ENCODE measurements around the gene ADRA1B.

The ADRA1B gene

DNA sequence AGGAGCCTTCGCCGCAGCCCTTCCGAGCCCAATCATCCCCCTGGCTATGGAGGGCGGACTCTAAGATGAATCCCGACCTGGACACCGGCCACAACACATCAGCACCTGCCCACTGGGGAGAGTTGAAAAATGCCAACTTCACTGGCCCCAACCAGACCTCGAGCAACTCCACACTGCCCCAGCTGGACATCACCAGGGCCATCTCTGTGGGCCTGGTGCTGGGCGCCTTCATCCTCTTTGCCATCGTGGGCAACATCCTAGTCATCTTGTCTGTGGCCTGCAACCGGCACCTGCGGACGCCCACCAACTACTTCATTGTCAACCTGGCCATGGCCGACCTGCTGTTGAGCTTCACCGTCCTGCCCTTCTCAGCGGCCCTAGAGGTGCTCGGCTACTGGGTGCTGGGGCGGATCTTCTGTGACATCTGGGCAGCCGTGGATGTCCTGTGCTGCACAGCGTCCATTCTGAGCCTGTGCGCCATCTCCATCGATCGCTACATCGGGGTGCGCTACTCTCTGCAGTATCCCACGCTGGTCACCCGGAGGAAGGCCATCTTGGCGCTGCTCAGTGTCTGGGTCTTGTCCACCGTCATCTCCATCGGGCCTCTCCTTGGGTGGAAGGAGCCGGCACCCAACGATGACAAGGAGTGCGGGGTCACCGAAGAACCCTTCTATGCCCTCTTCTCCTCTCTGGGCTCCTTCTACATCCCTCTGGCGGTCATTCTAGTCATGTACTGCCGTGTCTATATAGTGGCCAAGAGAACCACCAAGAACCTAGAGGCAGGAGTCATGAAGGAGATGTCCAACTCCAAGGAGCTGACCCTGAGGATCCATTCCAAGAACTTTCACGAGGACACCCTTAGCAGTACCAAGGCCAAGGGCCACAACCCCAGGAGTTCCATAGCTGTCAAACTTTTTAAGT, 819 bp downstream of the ADRA1B start:
- no peaks in the 10 kb centered on the region for H3K79me1 ChIP-seq (replicated peaks; ENCODE audit: low read length, poor library complexity, severe bottlenecking)
- no peak overlapping the region for H3K18ac ChIP-seq (ENCODE audit: low read depth in 1 of 2, low read length in 2 of 2)
- DNase-seq: no peak
- no peak overlapping the region for H3K14ac ChIP-seq (ENCODE audit: low read length in 2 of 2)
- 88% methylated on average over 36 of the region's 36 CpGs for WGBS
- H2BK120ac ChIP-seq (ENCODE audit: low read depth, low read length): no peak overlapping the region
- H2BK12ac ChIP-seq (ENCODE audit: low read length in 2 of 2): peak overlapping the region in 1 of 2 experiments; percentile 43
- H2BK15ac ChIP-seq (ENCODE audit: low read depth, poor library complexity, severe bottlenecking): peak overlapping the region; percentile 15
- H3K23ac ChIP-seq (ENCODE audit: low read length in 2 of 2): peak overlapping the region in 1 of 2 experiments; percentile 23
- H3K4ac ChIP-seq (ENCODE audit: low read depth in 1 of 2, low read length in 2 of 2): no peak overlapping the region
- no peak overlapping the region for H3K27ac ChIP-seq (ENCODE audit: low read length, poor library complexity, severe bottlenecking)
- H2BK5ac ChIP-seq (ENCODE audit: low read depth, low read length, poor library complexity, severe bottlenecking): no peak overlapping the region
- peaks cover 0 to 74% of the 10 kb centered on the region in 2 experiments for H3K27me3 ChIP-seq (ENCODE audit: control insufficient read depth in 1 of 2, insufficient read depth in 1 of 2, low read length in 2 of 2)
- H3K36me3 ChIP-seq (ENCODE audit: control insufficient read depth in 1 of 2, insufficient read depth in 2 of 2, low read depth in 1 of 2, low read length in 2 of 2): no peaks in the 10 kb centered on the region
- peak overlapping the region; percentile 50 for H2AK5ac ChIP-seq (ENCODE audit: low read length, severe bottlenecking)
- peak overlapping the region; percentile 87 for H3K4me2 ChIP-seq (ENCODE audit: low read length, poor library complexity, severe bottlenecking)
- H3K9me3 ChIP-seq (ENCODE audit: control insufficient read depth, low read length): no peaks in the 10 kb centered on the region
- no peak overlapping the region for H4K91ac ChIP-seq (ENCODE audit: low read length)
- no peak overlapping the region for H4K8ac ChIP-seq (ENCODE audit: low read length)
- H3K9ac ChIP-seq (ENCODE audit: low read length): no peak overlapping the region
- H2AFZ ChIP-seq (ENCODE audit: low read depth, low read length): peak overlapping the region; percentile 18
- peak overlapping the region in 1 of 2 experiments; percentile 48 for H3K4me3 ChIP-seq (ENCODE audit: insufficient read depth in 1 of 2, low read depth in 1 of 2, low read length in 2 of 2)
- H3K4me1 ChIP-seq (ENCODE audit: control insufficient read depth, insufficient read depth, low read depth, low read length): peaks cover 26% of the 10 kb centered on the region

DNA sequence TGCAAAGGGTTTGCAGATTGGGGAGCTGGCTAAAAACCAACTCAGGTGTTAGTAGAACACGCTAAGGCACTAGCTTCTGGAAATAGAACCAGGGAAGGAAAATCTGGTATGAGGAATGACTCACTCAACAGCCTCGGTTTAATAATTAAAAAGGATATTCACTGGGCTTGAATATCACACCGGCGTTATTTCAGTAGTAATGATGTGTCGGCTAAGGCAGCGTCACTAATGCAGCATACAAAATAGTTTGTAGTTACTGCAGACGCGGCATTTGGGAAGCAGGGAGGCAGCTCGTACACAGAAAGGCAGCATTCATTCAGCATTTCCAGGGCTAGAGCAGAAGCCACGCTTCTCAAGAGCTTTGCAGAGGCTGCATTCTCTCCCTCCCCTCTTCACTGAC, 1.7 kb downstream of the ADRA1B start:
- Histone ChIP-seq H4K91ac (ENCODE audit: low read length) (no peak overlapping the region), H3K36me3 (ENCODE audit: control insufficient read depth in 1 of 2, insufficient read depth in 2 of 2, low read depth in 1 of 2, low read length in 2 of 2) (no peaks in the 10 kb centered on the region), H3K79me1 (replicated peaks; ENCODE audit: low read length, poor library complexity, severe bottlenecking) (no peaks in the 10 kb centered on the region), H3K9me3 (ENCODE audit: control insufficient read depth, low read length) (no peaks in the 10 kb centered on the region), H3K9ac (ENCODE audit: low read length) (no peak overlapping the region), H4K8ac (ENCODE audit: low read length) (no peak overlapping the region), H2BK5ac (ENCODE audit: low read depth, low read length, poor library complexity, severe bottlenecking) (no peak overlapping the region), H3K18ac (ENCODE audit: low read depth in 1 of 2, low read length in 2 of 2) (no peak overlapping the region), H3K4me1 (ENCODE audit: control insufficient read depth, insufficient read depth, low read depth, low read length) (peaks cover 22% of the 10 kb centered on the region), H3K4me3 (ENCODE audit: insufficient read depth in 1 of 2, low read depth in 1 of 2, low read length in 2 of 2) (no peak overlapping the region), H3K4ac (ENCODE audit: low read depth in 1 of 2, low read length in 2 of 2) (no peak overlapping the region), H3K14ac (ENCODE audit: low read length in 2 of 2) (no peak overlapping the region), H2AFZ (ENCODE audit: low read depth, low read length) (no peak overlapping the region), H2AK5ac (ENCODE audit: low read length, severe bottlenecking) (no peak overlapping the region), H3K27me3 (ENCODE audit: control insufficient read depth in 1 of 2, insufficient read depth in 1 of 2, low read length in 2 of 2) (peaks cover 0 to 82% of the 10 kb centered on the region in 2 experiments), H2BK120ac (ENCODE audit: low read depth, low read length) (no peak overlapping the region), H3K4me2 (ENCODE audit: low read length, poor library complexity, severe bottlenecking) (peak overlapping the region; percentile 79), H3K23ac (ENCODE audit: low read length in 2 of 2) (no peak overlapping the region), H2BK15ac (ENCODE audit: low read depth, poor library complexity, severe bottlenecking) (no peak overlapping the region), H2BK12ac (ENCODE audit: low read length in 2 of 2) (no peak overlapping the region), H3K27ac (ENCODE audit: low read length, poor library complexity, severe bottlenecking) (peak overlapping the region; percentile 15)
- no peak for DNase-seq
- WGBS: 91% methylated on average over 10 of the region's 10 CpGs

DNA sequence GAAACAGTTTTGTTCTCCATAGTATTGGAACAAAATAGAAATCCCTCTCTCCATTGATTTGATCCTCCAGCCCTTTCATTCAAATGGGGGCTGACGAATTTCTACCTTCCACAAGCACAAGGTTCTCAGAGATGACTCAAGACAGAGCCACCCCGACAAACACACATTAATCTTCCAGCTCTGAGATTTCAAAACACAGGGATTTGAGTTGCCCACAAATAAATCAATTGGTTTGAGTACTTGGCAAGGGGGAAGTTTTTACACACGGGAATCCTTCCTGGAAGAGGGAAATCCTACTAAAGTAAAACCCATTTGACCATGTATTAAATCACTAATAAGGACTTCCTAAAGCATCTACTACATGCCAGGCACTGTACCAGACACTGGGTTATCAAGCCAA, 5.4 kb downstream of the ADRA1B start:
- H2BK5ac ChIP-seq (ENCODE audit: low read depth, low read length, poor library complexity, severe bottlenecking): no peak overlapping the region
- no peaks in the 10 kb centered on the region for H3K79me1 ChIP-seq (replicated peaks; ENCODE audit: low read length, poor library complexity, severe bottlenecking)
- peaks cover 0 to 75% of the 10 kb centered on the region in 2 experiments for H3K27me3 ChIP-seq (ENCODE audit: control insufficient read depth in 1 of 2, insufficient read depth in 1 of 2, low read length in 2 of 2)
- H3K9ac ChIP-seq (ENCODE audit: low read length): no peak overlapping the region
- peaks cover 13% of the 10 kb centered on the region for H3K4me1 ChIP-seq (ENCODE audit: control insufficient read depth, insufficient read depth, low read depth, low read length)
- no peak overlapping the region for H3K4ac ChIP-seq (ENCODE audit: low read depth in 1 of 2, low read length in 2 of 2)
- DNase-seq: no peak
- H2BK120ac ChIP-seq (ENCODE audit: low read depth, low read length): no peak overlapping the region
- H3K36me3 ChIP-seq (ENCODE audit: control insufficient read depth in 1 of 2, insufficient read depth in 2 of 2, low read depth in 1 of 2, low read length in 2 of 2): no peaks in the 10 kb centered on the region
- H2BK12ac ChIP-seq (ENCODE audit: low read length in 2 of 2): no peak overlapping the region
- no peak overlapping the region for H3K4me2 ChIP-seq (ENCODE audit: low read length, poor library complexity, severe bottlenecking)
- H3K4me3 ChIP-seq (ENCODE audit: insufficient read depth in 1 of 2, low read depth in 1 of 2, low read length in 2 of 2): no peak overlapping the region
- H4K91ac ChIP-seq (ENCODE audit: low read length): no peak overlapping the region
- no peak overlapping the region for H3K14ac ChIP-seq (ENCODE audit: low read length in 2 of 2)
- no peaks in the 10 kb centered on the region for H3K9me3 ChIP-seq (ENCODE audit: control insufficient read depth, low read length)
- H2AK5ac ChIP-seq (ENCODE audit: low read length, severe bottlenecking): no peak overlapping the region
- H3K18ac ChIP-seq (ENCODE audit: low read depth in 1 of 2, low read length in 2 of 2): no peak overlapping the region
- H2BK15ac ChIP-seq (ENCODE audit: low read depth, poor library complexity, severe bottlenecking): no peak overlapping the region
- no peak overlapping the region for H3K27ac ChIP-seq (ENCODE audit: low read length, poor library complexity, severe bottlenecking)
- H3K23ac ChIP-seq (ENCODE audit: low read length in 2 of 2): no peak overlapping the region
- H4K8ac ChIP-seq (ENCODE audit: low read length): no peak overlapping the region
- WGBS: 33% methylated on average over 2 of the region's 3 CpGs
- H2AFZ ChIP-seq (ENCODE audit: low read depth, low read length): no peak overlapping the region

DNA sequence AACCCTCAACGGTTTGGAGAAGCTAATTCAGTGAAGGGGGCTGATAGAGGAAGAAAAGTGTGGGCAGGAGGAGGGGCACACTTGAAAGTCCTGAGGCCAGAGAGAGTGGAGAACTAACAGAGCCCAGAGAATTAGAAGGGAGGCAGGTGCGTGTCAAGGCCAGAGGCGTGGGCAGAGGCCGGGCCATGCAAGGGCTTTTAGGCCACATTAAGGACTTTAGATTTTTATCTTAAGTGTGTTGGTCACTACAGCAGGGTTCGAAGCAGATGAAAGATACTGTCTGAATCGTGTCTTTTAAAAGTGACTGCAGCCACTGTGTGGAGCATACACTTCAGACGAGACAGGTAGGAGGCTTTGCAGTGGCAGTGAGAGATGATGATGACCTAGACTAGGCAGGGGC, 6.7 kb downstream of the ADRA1B start:
- no peaks in the 10 kb centered on the region for H3K9me3 ChIP-seq (ENCODE audit: control insufficient read depth, low read length)

More for the DNA sequence above, 6.7 kb downstream of the ADRA1B start:
- Histone ChIP-seq H2AFZ (ENCODE audit: low read depth, low read length) (no peak overlapping the region), H2AK5ac (ENCODE audit: low read length, severe bottlenecking) (no peak overlapping the region), H4K91ac (ENCODE audit: low read length) (no peak overlapping the region), H3K27me3 (ENCODE audit: control insufficient read depth in 1 of 2, insufficient read depth in 1 of 2, low read length in 2 of 2) (peaks cover 0 to 63% of the 10 kb centered on the region in 2 experiments), H3K9ac (ENCODE audit: low read length) (no peak overlapping the region), H3K23ac (ENCODE audit: low read length in 2 of 2) (no peak overlapping the region), H3K18ac (ENCODE audit: low read depth in 1 of 2, low read length in 2 of 2) (no peak overlapping the region), H4K8ac (ENCODE audit: low read length) (no peak overlapping the region), H3K36me3 (ENCODE audit: control insufficient read depth in 1 of 2, insufficient read depth in 2 of 2, low read depth in 1 of 2, low read length in 2 of 2) (no peaks in the 10 kb centered on the region), H3K4me2 (ENCODE audit: low read length, poor library complexity, severe bottlenecking) (no peak overlapping the region), H3K4me3 (ENCODE audit: insufficient read depth in 1 of 2, low read depth in 1 of 2, low read length in 2 of 2) (no peak overlapping the region), H2BK5ac (ENCODE audit: low read depth, low read length, poor library complexity, severe bottlenecking) (no peak overlapping the region), H3K14ac (ENCODE audit: low read length in 2 of 2) (no peak overlapping the region), H3K79me1 (replicated peaks; ENCODE audit: low read length, poor library complexity, severe bottlenecking) (no peaks in the 10 kb centered on the region), H2BK15ac (ENCODE audit: low read depth, poor library complexity, severe bottlenecking) (no peak overlapping the region), H3K4me1 (ENCODE audit: control insufficient read depth, insufficient read depth, low read depth, low read length) (peaks cover 3% of the 10 kb centered on the region), H2BK120ac (ENCODE audit: low read depth, low read length) (no peak overlapping the region), H3K4ac (ENCODE audit: low read depth in 1 of 2, low read length in 2 of 2) (no peak overlapping the region), H3K27ac (ENCODE audit: low read length, poor library complexity, severe bottlenecking) (no peak overlapping the region), H2BK12ac (ENCODE audit: low read length in 2 of 2) (no peak overlapping the region)
- no peak for DNase-seq
- 85% methylated on average over 7 of the region's 7 CpGs for WGBS

Data from mesenchymal stem cell (in vitro differentiated cells and primary cell).